NCI-H460 (cell line): ENCODE results near the gene MEGF11. TPM values are rescaled to one million over a fixed set of nuclear protein-coding genes. Genes with fewer than 3 reads are reported as not detected.
A peak's percentile ranks its signal among the peaks of the same experiment; 100 is the strongest.

Experiments
- DNase-seq: peaks from one replicate; pipeline ENCODE4 v3.0.0-alpha.2; 2016; ENCODE audit warnings: low read depth; ENCODE audit errors: extremely low read depth
- total RNA-seq: library from RNA; depleted of rRNA; stranded (reverse); fragments of >200 nt; shearing (Covaris generic); gene quantifications from 2 replicates; pipeline ENCODE4 v1.2.3, GENCODE V29; 2014

The MEGF11 gene
- total RNA-seq, 1 experiment from 2014 or later = 0.40 TPM

- DNase-seq = no peak
Observed at GRCh38 chr15:65960586-65960985, 293.0 kb downstream of the MEGF11 start.

GRCh38 chr15:65958835-65959234 lies 294.7 kb downstream of the MEGF11 start:
- DNase-seq = no peak

- no peak for DNase-seq
Observed at GRCh38 chr15:65957451-65957850, 296.1 kb downstream of the MEGF11 start.

GRCh38 chr15:65956899-65957298 lies 296.7 kb downstream of the MEGF11 start:
- no peak for DNase-seq

- no peak for DNase-seq
Observed at GRCh38 chr15:65956307-65956706, 297.2 kb downstream of the MEGF11 start.

- no peak for DNase-seq
Observed at GRCh38 chr15:65954289-65954741, 299.2 kb downstream of the MEGF11 start.

GRCh38 chr15:65953622-65954021 lies 299.9 kb downstream of the MEGF11 start:
- DNase-seq = no peak

- DNase-seq = peak; percentile 25
Observed at GRCh38 chr15:65952391-65953053, 301.0 kb downstream of the MEGF11 start.

- DNase-seq = no peak
Observed at GRCh38 chr15:65951007-65951406, 302.5 kb downstream of the MEGF11 start.

- DNase-seq = no peak
Observed at GRCh38 chr15:65949491-65949890, 304.1 kb downstream of the MEGF11 start.

- DNase-seq = no peak
Observed at GRCh38 chr15:65949011-65949410, 304.5 kb downstream of the MEGF11 start.

GRCh38 chr15:65948383-65948782 lies 305.2 kb downstream of the MEGF11 start:
- no peak for DNase-seq

- DNase-seq = no peak
Observed at GRCh38 chr15:65947041-65947440, 306.5 kb downstream of the MEGF11 start.

- DNase-seq = no peak
Observed at GRCh38 chr15:65945616-65946015, 307.9 kb downstream of the MEGF11 start.

- DNase-seq = no peak
Observed at GRCh38 chr15:65944404-65944803, 309.1 kb downstream of the MEGF11 start.

- no peak for DNase-seq
Observed at GRCh38 chr15:65942436-65942835, 311.1 kb downstream of the MEGF11 start.

- no peak for DNase-seq
Observed at GRCh38 chr15:65940618-65940909, 313.0 kb downstream of the MEGF11 start.

GRCh38 chr15:65939901-65940617 lies 313.5 kb downstream of the MEGF11 start:
- DNase-seq = no peak

- DNase-seq = no peak
Observed at GRCh38 chr15:65938604-65939003, 314.9 kb downstream of the MEGF11 start.

GRCh38 chr15:65937476-65937875 lies 316.1 kb downstream of the MEGF11 start:
- no peak for DNase-seq

- no peak for DNase-seq
Observed at GRCh38 chr15:65937054-65937453, 316.5 kb downstream of the MEGF11 start.

GRCh38 chr15:65936282-65936681 lies 317.3 kb downstream of the MEGF11 start:
- DNase-seq = no peak
